K562 (cell line): ENCODE results near the gene ANO1. TPM values are rescaled to one million over a fixed set of nuclear protein-coding genes. Genes with fewer than 3 reads are reported as not detected.
A peak's percentile ranks its signal among the peaks of the same experiment; 100 is the strongest.

Experiments used
- ATAC-seq: fragments of 200-7000 bp; cut with Tn5 transposase; 3 replicates; pipeline ENCODE4 v1.9.1; 2020; ENCODE audit warnings: moderate library complexity
- BruUV-seq: library from RNA; stranded (reverse); fragments of 400-500 nt; replicated peaks from 2 replicates; lab custom pipeline; 2021; lab: Mats Ljungman, UMichigan
- CTCF ChIA-PET: fragments of 300-600 bp; formaldehyde crosslinking; extraction: SDS; loops from one replicate; lab custom pipeline; 2021; ENCODE audit warnings: low intra/inter-chr PET ratio; lab: Yijun Ruan, JAX
- POLR2A ChIA-PET: fragments of 300-600, 350-650 bp; sonication (Branson Sonifier 250); formaldehyde crosslinking; extraction: SDS; loops from one replicate; lab custom pipeline; 2021; ENCODE audit warnings: antibody characterized with exemption, inconsistent platforms; lab: Yijun Ruan, JAX
- DNase-seq, 4 experiments: peaks; one replicate each; pipeline versions ENCODE4 v3.0.0 to v3.0.0-alpha.2; 2011 to 2018; ENCODE audit warnings: low spot score in 3 of 4, mixed read lengths in 3 of 4; ENCODE audit errors: extremely low read depth in 1 of 4
- FAIRE-seq: peaks from 2 replicates; lab custom pipeline; 2011; peaks lifted over from hg19 to GRCh38; lab: Jason Lieb, UNC
- H2AFZ ChIP-seq: 2 replicates; pipeline ENCODE4 v1.6.0; 2011; ENCODE audit warnings: low read depth, low read length, control low read depth, inconsistent platforms
- H3K27ac ChIP-seq: fragments of 200-600 bp; 3 replicates; pipeline ENCODE4 v1.8.0; 2011; ENCODE audit warnings: low read depth, mild to moderate bottlenecking, control low read depth, inconsistent platforms, low read length, moderate library complexity, mixed read lengths; ENCODE audit errors: extremely low read depth
- H3K27me3 ChIP-seq, 2 experiments: fragments of 300-600 bp in 1 of 2; 2 replicates in 1 of 2; 3 replicates in 1 of 2; pipeline versions ENCODE4 v1.6.0 to v1.8.0; 2011; ENCODE audit warnings: inconsistent platforms in 2 of 2, low read length in 2 of 2, mild to moderate bottlenecking in 1 of 2, mixed read lengths in 1 of 2, moderate library complexity in 1 of 2; ENCODE audit not compliant: control insufficient read depth in 2 of 2, insufficient read depth in 2 of 2
- H3K36me3 ChIP-seq: fragments of 300-600 bp; 3 replicates; pipeline ENCODE4 v1.8.0; 2011; ENCODE audit warnings: mild to moderate bottlenecking, low read length, inconsistent platforms; ENCODE audit not compliant: control insufficient read depth, insufficient read depth
- H3K4me1 ChIP-seq, 2 experiments: fragments of 200-600 bp in 1 of 2; replicated peaks in 1 of 2; 2 replicates in 1 of 2; 3 replicates in 1 of 2; pipeline versions ENCODE4 v1.5.1 to v1.8.0; 2011; ENCODE audit warnings: inconsistent platforms in 2 of 2, low read length in 2 of 2, mild to moderate bottlenecking in 1 of 2, mixed read lengths in 1 of 2, moderate library complexity in 1 of 2; ENCODE audit not compliant: control insufficient read depth in 2 of 2, insufficient read depth in 2 of 2
- H3K4me2 ChIP-seq: 2 replicates; pipeline ENCODE4 v1.6.1; 2011; ENCODE audit warnings: low read length, control low read depth, inconsistent platforms, mixed read lengths; ENCODE audit not compliant: insufficient read depth
- H3K4me3 ChIP-seq: fragments of 200-600 bp; sonication (generic), shearing (Covaris generic); 2 replicates; pipeline ENCODE4 v1.5.1; 2016; ENCODE audit warnings: control low read depth, inconsistent platforms
- H3K79me2 ChIP-seq: fragments of 200-600 bp; 3 replicates; pipeline ENCODE4 v1.8.0; 2011; ENCODE audit warnings: low read length, inconsistent platforms; ENCODE audit not compliant: control insufficient read depth, insufficient read depth
- H3K9ac ChIP-seq, 2 experiments: 2 replicates each; pipeline versions ENCODE4 v1.6.0 to v1.6.1; 2011; ENCODE audit warnings: low read depth in 2 of 2, low read length in 2 of 2, control low read depth in 1 of 2, inconsistent platforms in 1 of 2, mild to moderate bottlenecking in 1 of 2, mixed read lengths in 1 of 2; ENCODE audit not compliant: insufficient read depth in 1 of 2
- H3K9me1 ChIP-seq: one replicate; pipeline ENCODE4 v1.6.0; 2011; ENCODE audit warnings: inconsistent platforms, mild to moderate bottlenecking, low read length, moderate library complexity; ENCODE audit not compliant: control insufficient read depth, insufficient read depth
- H3K9me3 ChIP-seq: replicated peaks from 2 replicates; pipeline ENCODE4 v1.5.1; 2011; ENCODE audit warnings: low read depth, low read length, inconsistent platforms; ENCODE audit not compliant: control insufficient read depth, insufficient read depth
- H4K20me1 ChIP-seq: replicated peaks from 2 replicates; pipeline ENCODE4 v1.6.1; 2011; ENCODE audit warnings: low read length, inconsistent platforms, mixed read lengths; ENCODE audit not compliant: control insufficient read depth, insufficient read depth
- ATF3 ChIP-seq, 2 experiments: fragments of 450-650 bp in 1 of 2; sonication (generic) in 1 of 2; formaldehyde crosslinking in 1 of 2; IDR thresholded peaks in 1 of 2; conservative IDR thresholded peaks in 1 of 2; 2 replicates each; pipeline versions ENCODE4 v1.6.1 to v1.8.1; 2016 to 2023; ENCODE audit warnings: mild to moderate bottlenecking in 2 of 2, moderate library complexity in 2 of 2, inconsistent platforms in 1 of 2, missing genetic modification reagents in 1 of 2
- GTF2B ChIP-seq: IDR thresholded peaks from 2 replicates; pipeline ENCODE4 v1.6.1; 2011; ENCODE audit not compliant: insufficient read length; ENCODE audit errors: extremely low read depth
- MECOM ChIP-seq: fragments of 250-450 bp; sonication (Bioruptor Pico); IDR thresholded peaks from 2 replicates; pipeline ENCODE4 v1.8.0; 2022; ENCODE audit warnings: inconsistent platforms
- PPARD ChIP-seq: fragments of 250-450 bp; sonication (Bioruptor Pico); IDR thresholded peaks from 2 replicates; pipeline ENCODE4 v1.8.0; 2022; ENCODE audit warnings: inconsistent platforms, mild to moderate bottlenecking, moderate library complexity
- WGBS: fragments of 100-300 bp; shearing (Covaris generic); methylation state at CpG from one replicate; pipeline ENCODE4 v1.1.6; 2016; ENCODE audit warnings: low coverage, mixed read lengths; ENCODE audit not compliant: insufficient coverage; ENCODE audit errors: missing lambda C conversion rate; 5-methylcytosine and 5-hydroxymethylcytosine counted together
- in situ Hi-C: fragments of 300-500 bp; cut with MboI; formaldehyde crosslinking; loops from 4 replicates; pipeline ENCODE4 v1.15.0; 2018; ENCODE audit warnings: inconsistent platforms, mixed read lengths
- intact Hi-C: fragments of 100-400 bp; cut with micrococcal nuclease; formaldehyde crosslinking; loops from 2 replicates; pipeline ENCODE4 v1.14.2; 2022
- polyA plus RNA-seq, 8 experiments: library from polyadenylated mRNA; depleted of rRNA in 4 of 8; stranded (reverse) in 5 of 8; unstranded in 3 of 8; fragments of >200 nt; fragmentation: Nextera tagmentation in 2 of 8; fragmentation: Illumina TruSeq in 1 of 8; extraction: Ambion mirVana in 2 of 8; extraction: Trizol in 1 of 8; gene quantifications; 2 replicates each; pipeline versions ENCODE4 v1.2.1 to v1.2.3, GENCODE V29; 2011 to 2014; ENCODE audit warnings: inconsistent platforms in 1 of 8, missing spikeins in 1 of 8
- total RNA-seq, 7 experiments: library from RNA; depleted of rRNA in 6 of 7; stranded (reverse); fragments of >200 nt in 6 of 7; fragmentation: Illumina TruSeq in 2 of 7; extraction: Trizol in 2 of 7; gene quantifications; 2 replicates each; pipeline versions ENCODE4 v1.2.1 to v1.2.3, GENCODE V29; 2011 to 2021; ENCODE audit warnings: low replicate concordance in 1 of 7
- TF ChIP-seq, protein P1 (sequence below): fragments of 450-650 bp; IDR thresholded peaks from 2 replicates; pipeline ENCODE4 v1.6.1; 2018; ENCODE audit not compliant: partially characterized antibody

ANO1 gene
- total and polyA plus RNA-seq, 9 of the 15 experiments (the other 6 are each of a cell fraction or from before 2014, with no cell fraction given), result not detected

DNA sequence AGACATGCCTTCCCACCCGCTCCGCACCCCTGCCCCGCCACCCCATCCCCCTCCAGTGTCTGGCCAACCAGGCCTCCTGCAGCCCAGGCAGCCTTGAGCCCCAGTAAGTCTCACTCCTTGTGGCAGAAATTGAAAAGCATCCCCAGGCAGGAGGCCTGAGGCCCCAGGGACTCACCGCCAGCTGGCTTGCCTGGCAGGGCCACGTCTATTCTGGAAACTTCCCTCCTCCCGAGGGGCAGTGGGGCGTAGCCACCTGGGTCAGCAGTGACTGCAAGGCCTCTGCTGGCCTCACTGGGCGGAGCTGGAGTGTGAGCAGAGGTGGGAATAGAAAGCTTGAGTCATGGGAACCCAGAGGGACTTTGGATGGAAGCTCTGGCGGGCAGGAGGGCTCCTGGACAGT is 26.3 kb downstream of the ANO1 start:
- ChIA-PET POLR2A (interaction anchor here (0.6 kb wide), 1 partner anchor 47 kb away, joined by 3 read pairs; no protein-coding TSS in a partner anchor), CTCF (interaction anchor here (0.7 kb wide), 1 partner anchor 160 kb away, joined by 3 read pairs; no protein-coding TSS in a partner anchor)
- peaks cover 0 to 3% of the 10 kb centered on the region in 2 experiments; a peak in 2 of 5 replicates for H3K4me1 ChIP-seq
- no peaks in the 10 kb centered on the region for H3K9me1 ChIP-seq
- BruUV-seq, result no TSS peak
- no peaks in the 10 kb centered on the region for H3K36me3 ChIP-seq
- H3K27me3 ChIP-seq, result peaks cover 59 to 93% of the 10 kb centered on the region in 2 experiments
- H3K9ac ChIP-seq, result peak overlapping the region in 1 of 2 experiments; percentile 64; a peak in 2 of 4 replicates
- H3K4me2 ChIP-seq, result no peak overlapping the region
- no peak for ATAC-seq
- peaks cover 30% of the 10 kb centered on the region for H4K20me1 ChIP-seq
- no peaks in the 10 kb centered on the region for H3K9me3 ChIP-seq
- no peaks in the 10 kb centered on the region for H3K79me2 ChIP-seq
- no peak for FAIRE-seq
- in situ Hi-C loops, result no loop called here
- 5% methylated on average over 9 of the region's 9 CpGs for WGBS
- H3K27ac ChIP-seq, result no peak overlapping the region
- DNase-seq, result no peak
- H3K4me3 ChIP-seq, result no peak overlapping the region
- TF ChIP-seq GTF2B, result no peak
- TF ChIP-seq MECOM (CRISPR knock-in tag), result no peak
- TF ChIP-seq PPARD (CRISPR knock-in tag), result no peak
- TF ChIP-seq ATF3 (IDR thresholded peaks at IDR 0.05), result no peak
- TF ChIP-seq ATF3 (CRISPR knock-in tag; conservative IDR thresholded peaks at IDR 0.05), result no peak
- TF ChIP-seq, protein P1, sequence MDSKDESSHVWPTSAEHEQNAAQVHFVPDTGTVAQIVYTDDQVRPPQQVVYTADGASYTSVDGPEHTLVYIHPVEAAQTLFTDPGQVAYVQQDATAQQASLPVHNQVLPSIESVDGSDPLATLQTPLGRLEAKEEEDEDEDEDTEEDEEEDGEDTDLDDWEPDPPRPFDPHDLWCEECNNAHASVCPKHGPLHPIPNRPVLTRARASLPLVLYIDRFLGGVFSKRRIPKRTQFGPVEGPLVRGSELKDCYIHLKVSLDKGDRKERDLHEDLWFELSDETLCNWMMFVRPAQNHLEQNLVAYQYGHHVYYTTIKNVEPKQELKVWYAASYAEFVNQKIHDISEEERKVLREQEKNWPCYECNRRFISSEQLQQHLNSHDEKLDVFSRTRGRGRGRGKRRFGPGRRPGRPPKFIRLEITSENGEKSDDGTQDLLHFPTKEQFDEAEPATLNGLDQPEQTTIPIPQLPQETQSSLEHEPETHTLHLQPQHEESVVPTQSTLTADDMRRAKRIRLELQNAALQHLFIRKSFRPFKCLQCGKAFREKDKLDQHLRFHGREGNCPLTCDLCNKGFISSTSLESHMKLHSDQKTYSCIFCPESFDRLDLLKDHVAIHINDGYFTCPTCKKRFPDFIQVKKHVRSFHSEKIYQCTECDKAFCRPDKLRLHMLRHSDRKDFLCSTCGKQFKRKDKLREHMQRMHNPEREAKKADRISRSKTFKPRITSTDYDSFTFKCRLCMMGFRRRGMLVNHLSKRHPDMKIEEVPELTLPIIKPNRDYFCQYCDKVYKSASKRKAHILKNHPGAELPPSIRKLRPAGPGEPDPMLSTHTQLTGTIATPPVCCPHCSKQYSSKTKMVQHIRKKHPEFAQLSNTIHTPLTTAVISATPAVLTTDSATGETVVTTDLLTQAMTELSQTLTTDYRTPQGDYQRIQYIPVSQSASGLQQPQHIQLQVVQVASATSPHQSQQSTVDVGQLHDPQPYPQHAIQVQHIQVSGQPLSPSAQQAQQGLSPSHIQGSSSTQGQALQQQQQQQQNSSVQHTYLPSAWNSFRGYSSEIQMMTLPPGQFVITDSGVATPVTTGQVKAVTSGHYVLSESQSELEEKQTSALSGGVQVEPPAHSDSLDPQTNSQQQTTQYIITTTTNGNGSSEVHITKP, result no peak
- intact Hi-C loops, result no loop called here
- no peak overlapping the region for H2AFZ ChIP-seq
